Activated T-helper 9 cell treated with anti-CD3 and anti-CD28 coated beads, Interleukin-2, amount 50 U/mL, for 16 hours (primary cell): ENCODE measurements around the gene RGPD5.
"Not testable (repeated sequence)": the region's sequence is repeated elsewhere in the genome, so short reads cannot be mapped to it uniquely, and the experiment has no call there.

Experiments
- DNase-seq: peaks from one replicate; pipeline ENCODE4 v3.0.0-alpha.2; 2020; ENCODE audit warnings: low read depth

Gene RGPD5

DNA sequence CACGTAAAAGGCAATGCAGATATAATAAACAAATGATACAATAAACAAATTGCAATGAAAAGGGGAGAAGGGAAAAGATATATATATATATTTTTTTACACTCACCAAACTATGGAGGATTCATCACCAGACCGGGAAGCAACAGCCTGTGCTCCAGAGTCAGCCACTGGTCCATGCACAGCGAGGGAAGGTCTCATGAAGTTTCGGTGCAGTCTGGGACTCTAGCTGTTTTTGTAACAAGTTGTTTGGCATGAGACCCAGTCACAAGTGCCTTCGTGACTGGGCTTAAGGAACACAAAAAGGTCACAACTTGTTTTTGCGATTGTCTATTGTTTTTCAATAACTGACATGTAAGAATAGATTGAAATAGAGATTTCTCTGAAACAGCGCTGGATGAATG is 99.6 kb downstream of the RGPD5 start:
- not testable (repeated sequence) for DNase-seq

DNA sequence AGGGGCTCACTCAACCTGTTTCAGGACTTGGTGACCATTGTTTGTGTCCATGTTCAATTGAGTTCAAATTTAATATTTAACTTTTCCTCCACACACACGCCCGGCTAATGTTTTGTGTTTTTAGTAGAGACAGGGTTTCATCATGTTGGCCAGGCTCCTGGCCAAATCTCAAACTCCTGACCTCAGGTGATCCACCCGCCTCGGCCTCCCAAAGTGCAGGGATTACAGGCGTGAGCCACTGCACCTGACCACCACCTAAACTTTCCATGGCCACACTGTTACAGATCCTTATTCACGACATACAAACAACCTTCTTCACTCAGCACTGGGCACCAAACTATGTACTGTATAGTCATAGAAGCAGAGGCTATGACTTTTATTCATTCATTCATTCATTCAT is 100.0 kb downstream of the RGPD5 start:
- DNase-seq = not testable (repeated sequence)

DNA sequence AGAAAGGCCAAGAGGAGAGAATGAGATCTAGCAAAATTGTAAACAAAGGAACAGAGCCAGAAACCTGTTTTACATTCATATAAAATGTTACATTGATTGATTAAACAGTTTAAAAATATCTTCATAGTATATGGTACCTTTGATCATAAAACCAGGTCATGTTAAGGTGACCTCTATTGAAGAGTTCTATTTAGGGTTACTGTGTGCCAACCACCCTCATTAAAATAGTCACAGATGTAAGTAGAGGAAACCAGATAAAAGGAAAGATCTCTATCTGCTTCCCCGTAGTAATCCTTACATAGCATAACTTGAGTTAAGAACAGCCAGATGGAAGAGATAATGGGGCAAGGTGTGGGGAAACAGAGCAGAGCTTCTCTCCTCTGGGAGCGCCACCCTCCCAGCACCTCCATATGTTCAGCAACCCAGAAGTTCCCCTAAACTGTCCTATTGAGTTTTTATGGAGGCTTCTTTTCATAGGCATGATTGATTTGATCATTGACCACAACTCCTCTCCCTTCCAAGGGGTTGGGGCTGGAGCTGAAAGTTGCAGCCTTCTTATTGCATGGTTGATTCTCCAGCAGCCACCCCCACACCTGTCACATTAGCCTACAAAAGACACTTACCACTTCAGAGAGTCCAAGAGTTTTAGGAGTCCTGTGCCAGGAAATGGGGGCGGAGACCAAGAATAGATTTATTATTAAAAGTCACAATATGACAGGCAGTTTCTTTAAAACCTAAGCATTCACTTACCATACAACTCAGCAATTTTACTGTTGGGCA is 101.2 kb downstream of the RGPD5 start:
- not testable (repeated sequence) for DNase-seq

DNA sequence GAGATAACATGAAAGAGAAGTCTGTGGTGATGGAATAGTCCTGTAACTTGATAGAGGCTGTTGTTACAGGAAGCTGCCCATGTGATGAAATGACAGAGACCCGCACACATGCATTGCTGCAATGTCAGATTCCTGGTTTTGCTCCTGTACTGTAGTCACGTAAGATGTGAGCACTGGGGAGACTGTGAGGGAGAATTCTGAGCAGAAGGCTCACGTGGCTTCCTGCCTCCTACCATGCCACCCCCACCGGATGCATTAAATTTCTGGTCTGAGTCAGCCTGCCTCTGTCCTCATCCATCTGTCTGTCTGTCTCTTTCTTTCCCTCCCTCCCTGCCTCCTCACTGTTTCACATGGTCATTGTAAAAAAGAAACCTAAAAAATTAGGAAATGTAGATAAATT is 102.1 kb downstream of the RGPD5 start:
- not testable (repeated sequence) for DNase-seq

DNA sequence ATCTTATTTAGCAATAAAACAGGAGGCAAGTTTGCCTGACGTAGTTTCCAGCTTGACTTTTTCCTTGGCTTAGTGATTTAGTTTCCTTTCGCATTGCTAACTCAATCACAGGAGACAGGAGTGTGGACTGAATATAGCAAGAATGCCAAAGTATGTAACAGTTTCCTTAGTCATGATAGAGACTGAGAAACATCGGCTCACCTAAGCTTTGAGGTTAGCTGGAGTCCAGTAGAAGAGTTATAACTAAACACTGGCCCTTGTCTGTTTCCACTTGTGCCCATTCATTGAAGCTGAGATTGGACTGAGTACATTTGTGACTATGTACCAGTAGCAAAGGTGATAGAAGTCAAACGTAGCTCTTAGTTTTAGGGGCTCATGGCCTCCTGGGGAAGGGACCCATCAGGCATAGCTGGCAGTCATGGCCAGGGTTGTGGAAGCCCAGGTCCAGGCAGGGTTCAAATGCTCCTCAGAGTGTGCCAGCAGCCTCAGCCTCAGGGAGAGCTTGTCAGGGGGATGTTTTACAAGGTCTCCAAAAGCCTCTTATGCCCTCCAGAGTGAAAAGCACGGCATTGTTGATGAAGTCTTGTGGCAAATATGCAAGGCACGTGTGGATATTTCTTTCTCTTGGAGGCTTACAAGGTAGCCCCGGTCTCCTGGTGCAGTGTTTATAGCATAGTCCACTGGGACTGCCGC is 103.8 kb downstream of the RGPD5 start:
- DNase-seq = not testable (repeated sequence)

DNA sequence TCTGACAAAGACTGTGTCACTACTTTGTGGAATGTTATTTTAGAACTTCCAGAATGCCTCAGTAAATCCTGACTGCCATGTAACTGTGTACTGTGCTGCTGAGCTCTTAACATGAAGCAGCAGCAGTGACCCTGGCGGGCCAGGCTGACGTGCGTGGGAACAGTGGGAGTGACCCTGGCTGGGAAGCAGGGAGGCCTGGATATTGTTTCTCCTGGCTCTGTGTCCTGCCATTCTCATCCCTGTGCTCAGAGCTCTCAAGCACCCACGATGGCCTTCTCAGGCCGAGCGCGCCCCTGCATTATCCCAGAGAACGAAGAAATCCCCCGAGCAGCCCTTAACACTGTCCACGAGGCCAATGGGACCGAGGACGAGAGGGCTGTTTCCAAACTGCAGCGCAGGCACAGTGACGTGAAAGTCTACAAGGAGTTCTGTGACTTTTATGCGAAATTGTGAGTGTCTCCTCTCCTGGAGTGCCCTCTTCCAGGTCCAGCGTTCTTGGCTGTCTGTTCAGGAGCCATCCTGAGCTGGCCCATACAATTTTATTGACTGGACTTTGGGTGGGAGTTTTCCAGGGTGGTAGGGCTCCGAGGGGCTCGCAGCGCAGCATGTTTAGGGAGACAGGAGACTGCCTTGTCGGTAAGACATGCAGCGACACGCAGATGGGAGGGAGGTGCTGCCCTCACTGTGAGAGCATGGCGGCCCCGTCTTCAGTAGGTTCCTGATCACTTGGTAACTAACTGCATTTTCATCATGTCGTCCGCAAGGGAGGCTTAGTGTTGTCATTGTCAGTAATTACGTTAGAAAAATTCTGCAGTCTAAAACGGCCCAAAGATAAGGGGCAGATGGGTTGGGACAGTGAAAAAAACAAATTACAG is 104.6 kb downstream of the RGPD5 start, which contains the start of gene LIMS3:
TSS of gene LIMS3 (plus strand) at position 227 of the 875 bp plus-strand sequence. CDS start at position 268, 41 bp downstream.
- not testable (repeated sequence) for DNase-seq

DNA sequence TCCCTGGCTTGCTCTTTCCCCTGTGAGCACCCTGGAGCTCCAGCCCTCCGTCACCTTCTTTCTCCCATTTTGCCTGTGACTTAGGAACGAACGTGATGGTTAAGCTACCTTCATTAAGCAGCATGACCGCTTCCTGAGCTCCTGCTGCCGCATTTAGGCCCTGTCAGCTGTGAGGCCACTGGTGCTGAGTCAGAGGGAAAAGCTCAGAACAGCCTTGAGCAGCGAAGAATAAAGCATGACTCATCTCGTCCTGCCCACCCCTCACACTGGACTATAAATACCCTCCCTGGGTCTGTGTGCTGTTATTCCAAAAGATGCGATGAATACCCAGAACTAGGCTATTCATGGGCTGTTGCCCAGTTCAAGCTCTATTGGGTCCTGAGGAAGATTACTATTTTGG is 111.7 kb downstream of the RGPD5 start:
- not testable (repeated sequence) for DNase-seq
